GM12864 (cell line): ENCODE measurements around the gene AFAP1.

Source experiments
- DNase-seq: peaks from one replicate; pipeline ENCODE4 v3.0.0-alpha.2; 2011; ENCODE audit warnings: low read depth
- H3K4me3 ChIP-seq: 2 replicates; pipeline ENCODE4 v1.5.1; 2011; ENCODE audit warnings: mild to moderate bottlenecking, low read depth, low read length, control low read depth
- TF ChIP-seq, protein P1 (sequence below): IDR thresholded peaks from 2 replicates; pipeline ENCODE4 v1.5.1; 2011; ENCODE audit warnings: low read depth, mild to moderate bottlenecking, moderate library complexity, low read length, control low read depth, inconsistent platforms; ENCODE audit errors: missing control alignments

Gene AFAP1

DNA sequence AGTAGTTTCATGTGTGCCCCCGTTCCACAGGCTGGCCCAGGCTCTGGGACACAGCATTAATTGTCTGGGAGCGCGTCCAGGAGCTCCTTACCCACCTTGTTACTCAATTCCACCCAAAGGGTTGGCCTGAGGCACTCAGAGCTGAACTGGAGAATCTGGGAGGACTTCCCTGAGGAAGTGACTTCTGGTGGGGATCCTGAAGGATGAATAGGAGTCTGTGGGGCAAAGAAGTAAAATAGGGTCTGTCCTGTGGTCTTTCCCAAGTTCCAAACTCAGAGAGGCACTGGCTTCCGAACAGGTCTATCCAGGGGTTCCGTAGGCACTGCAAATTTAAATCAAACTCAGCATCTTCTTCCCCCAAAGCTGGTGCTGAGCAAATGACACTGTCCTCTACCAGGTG, 204.3 kb downstream of the AFAP1 start:
- no peak for DNase-seq
- H3K4me3 ChIP-seq = no peak overlapping the region
- TF ChIP-seq, protein P1, sequence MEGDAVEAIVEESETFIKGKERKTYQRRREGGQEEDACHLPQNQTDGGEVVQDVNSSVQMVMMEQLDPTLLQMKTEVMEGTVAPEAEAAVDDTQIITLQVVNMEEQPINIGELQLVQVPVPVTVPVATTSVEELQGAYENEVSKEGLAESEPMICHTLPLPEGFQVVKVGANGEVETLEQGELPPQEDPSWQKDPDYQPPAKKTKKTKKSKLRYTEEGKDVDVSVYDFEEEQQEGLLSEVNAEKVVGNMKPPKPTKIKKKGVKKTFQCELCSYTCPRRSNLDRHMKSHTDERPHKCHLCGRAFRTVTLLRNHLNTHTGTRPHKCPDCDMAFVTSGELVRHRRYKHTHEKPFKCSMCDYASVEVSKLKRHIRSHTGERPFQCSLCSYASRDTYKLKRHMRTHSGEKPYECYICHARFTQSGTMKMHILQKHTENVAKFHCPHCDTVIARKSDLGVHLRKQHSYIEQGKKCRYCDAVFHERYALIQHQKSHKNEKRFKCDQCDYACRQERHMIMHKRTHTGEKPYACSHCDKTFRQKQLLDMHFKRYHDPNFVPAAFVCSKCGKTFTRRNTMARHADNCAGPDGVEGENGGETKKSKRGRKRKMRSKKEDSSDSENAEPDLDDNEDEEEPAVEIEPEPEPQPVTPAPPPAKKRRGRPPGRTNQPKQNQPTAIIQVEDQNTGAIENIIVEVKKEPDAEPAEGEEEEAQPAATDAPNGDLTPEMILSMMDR = no peak

DNA sequence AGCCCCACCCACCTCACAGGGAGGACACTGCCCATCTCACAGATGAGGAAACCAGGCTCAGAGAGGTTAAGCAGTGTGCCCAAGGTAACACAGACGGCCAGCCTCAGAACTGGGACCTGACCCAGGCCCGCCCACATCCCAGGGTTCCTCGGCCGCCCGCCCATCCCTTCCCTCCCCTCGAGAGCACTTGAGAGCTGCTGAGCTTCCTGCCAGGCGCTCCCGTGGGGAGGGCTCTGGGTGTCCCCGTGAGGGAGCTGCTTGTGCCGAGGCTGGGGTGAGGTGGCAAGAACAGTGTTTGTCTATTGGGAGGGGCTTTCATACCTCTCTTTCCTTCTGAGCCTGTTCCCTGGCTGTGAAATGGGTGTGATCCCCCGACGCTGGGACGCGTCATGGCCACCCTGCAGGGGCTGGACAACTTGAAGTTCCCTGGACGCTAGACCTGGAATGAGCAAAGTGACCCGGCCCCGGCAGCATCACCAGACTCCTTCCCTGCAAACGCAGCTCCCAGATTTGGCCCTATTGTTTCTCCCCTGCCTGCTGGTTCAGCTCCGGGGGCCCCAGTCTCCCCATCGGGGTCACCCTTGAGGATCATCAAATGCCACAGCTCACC, 204.9 kb downstream of the AFAP1 start:
- H3K4me3 ChIP-seq = no peak overlapping the region
- DNase-seq = no peak
- TF ChIP-seq, protein P1 = no peak

DNA sequence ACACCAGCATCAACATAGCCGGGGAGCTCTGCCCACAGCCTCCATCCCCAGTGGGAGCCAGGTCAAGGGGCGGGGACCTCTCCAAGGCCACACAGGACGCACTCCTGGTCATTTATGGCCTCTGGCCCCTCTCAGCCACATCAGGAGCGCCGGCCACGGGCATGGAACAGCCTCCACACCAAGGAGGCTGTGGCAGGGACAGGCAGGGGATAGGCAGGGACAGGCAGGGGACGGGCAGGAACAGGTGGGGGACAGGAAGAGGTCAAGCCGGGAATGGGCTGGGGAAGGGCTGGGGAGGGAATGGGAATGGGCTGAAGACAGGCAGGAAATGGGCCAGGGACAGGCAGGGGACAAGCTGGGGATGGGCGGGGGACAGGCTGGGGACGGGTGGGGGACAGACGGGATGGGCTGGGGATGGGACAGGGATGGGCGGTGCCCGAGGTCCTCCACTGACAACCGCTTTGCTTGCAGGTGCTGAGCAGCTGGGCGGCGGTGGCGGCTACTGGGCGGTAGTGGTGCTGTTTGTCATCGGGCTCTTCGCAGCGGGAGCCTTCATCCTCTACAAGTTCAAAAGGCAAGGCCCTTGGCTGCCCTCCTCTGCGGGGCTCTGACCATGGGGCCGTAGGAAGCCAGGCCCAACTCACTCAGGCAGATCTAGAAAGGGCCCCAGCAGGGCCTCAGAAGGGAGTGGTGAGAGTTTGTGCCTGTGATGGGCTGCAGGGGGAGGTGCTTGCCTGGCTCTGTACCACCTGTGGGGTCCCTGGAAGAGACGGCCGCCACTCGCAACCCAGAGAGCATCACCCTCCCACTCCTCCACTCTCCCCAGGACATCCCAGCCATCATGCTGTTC, 205.6 kb downstream of the AFAP1 start:
- TF ChIP-seq, protein P1 = no peak
- H3K4me3 ChIP-seq = no peak overlapping the region
- no peak for DNase-seq

DNA sequence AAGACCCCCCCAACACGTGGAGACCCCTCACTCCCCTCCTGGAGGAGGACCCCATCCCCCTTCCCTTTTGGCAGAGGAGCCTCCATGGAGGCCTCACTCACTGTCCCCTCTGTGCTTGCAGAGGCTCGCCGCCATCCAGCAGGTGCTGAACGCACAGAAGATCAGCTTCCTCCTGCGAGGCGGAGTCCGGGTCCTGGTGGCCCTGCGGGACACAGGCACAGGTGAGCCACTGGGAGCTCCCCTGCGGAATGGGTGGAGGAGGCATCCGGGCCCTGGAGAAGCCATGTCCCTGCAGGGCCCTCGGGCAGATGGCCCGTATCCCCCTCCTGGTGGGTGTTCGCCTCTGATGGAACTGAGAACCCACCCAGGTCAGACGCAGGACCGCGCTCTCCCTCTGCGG, 206.5 kb downstream of the AFAP1 start:
- no peak for DNase-seq
- H3K4me3 ChIP-seq = no peak overlapping the region
- TF ChIP-seq, protein P1 = no peak

DNA sequence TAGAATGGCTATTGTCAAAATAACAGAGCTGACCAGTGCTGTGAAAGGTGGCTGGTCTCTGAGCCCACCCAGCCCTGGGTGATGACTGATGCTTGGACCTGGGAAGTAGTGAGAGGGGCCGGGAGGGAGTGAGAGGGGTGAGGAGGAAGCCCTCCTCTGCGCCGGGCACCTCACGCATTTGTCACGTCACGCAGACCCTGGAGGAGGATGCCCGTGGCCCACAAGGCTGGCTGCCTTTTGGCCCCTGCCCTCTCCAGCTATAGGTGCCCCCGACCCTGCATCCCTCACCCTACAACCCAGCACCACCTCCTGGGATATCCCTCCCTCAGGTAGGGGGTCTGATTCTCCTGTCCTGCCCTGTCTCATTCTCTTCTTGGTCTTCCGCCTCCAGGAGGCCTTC, 207.4 kb downstream of the AFAP1 start:
- no peak overlapping the region for H3K4me3 ChIP-seq
- no peak for DNase-seq
- TF ChIP-seq, protein P1 = no peak

DNA sequence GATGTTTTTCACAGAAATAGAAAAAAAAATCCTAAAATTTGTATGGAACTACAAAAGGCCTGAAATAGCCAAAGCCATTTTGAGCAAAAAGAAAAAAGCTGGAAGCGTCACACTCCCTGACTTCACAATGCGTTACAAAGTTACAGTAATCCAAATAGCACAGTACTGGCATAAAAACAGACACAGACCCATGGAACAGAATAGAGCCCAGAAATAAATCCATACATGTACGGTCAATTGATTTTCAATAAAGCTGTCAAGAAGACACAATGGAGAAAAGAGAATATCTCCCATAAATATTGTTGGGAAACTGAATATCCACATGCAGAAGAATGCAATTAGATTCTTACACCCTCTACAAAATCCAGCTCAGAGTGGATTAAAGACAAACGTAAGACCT, 208.2 kb downstream of the AFAP1 start:
- DNase-seq = no peak
- no peak overlapping the region for H3K4me3 ChIP-seq
- TF ChIP-seq, protein P1 = no peak
